NCI-H1048 (cell line): ENCODE measurements around the gene ASAP2.
"Not testable (repeated sequence)": the region's sequence is repeated elsewhere in the genome, so short reads cannot be mapped to it uniquely, and the experiment has no call there.

ENCODE experiments used
- DNase-seq: peaks from one replicate; lab custom pipeline; 2025; lab: John Stamatoyannopoulos, UW

The ASAP2 gene

DNA sequence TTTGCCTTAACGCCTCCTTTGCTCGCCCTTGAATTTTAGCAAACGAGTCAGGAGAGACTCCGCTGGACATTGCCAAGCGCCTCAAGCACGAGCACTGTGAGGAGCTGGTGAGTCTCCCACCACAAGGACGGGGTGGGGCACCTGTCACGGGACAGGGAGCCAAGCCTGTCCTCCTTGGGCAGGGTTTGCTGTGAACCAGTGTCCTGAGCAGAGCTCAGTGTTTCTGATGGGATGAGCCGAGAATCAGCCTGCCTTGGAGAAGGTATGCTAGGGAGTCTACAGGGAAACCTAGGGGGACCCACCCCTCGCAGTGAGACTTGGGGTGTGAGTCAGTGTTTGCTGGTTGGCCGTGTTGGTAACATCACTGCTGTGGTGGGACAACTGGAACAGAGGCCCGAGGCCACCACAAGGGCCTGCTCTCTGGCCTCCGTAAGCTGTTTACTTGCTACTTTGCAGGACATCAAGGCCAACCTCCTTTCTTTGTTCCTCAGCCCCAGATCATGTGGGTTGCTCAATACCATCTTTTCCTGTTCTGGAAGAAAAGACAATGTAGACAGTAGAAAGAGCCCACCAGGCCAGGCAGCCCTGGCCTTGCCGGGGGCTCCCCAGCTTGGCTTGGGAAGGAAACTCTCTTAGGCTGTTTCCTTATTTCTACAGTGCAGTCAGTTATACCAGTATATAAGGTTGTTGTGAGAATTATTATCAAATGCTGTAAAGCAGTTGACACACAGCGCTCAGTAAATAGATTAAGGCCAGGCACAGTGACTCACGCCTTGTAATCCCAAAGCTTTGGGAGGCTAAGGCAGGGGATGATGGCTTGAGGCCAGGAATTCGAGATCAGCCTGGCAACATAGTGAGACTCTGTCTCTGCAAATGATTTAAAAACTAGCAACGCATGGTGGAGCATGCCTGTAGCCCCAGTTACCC lies 174.4 kb downstream of the ASAP2 start:
- DNase-seq: no peak

DNA sequence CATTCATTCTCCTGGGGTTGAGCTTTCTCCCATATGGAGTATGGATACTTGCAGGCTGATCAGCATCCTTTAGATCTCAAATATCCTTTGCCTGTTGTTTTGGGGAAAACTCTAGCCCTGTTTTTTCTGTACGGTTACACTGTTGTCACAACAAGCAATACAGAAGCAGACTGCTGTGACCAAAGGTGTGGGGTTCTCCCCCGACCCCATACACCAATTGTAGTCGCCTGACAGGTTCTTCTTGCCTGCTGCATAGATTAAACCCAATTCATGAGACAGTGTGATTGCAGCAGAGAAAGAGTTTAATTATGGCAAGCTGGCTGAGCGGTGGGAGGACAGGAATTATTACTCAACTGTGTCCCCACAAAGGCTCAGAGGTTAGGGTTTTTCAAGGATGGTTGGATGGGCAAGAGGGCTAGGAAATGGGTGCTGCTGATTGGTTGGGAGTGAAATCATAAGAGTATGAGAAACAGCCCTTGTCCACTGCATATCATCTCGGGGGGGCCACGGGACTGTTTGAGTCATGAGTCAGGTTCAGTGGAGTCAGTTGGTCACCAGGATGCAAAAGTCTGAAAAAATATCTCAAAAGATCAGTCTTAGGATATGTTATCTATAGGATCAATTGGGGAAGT lies 176.1 kb downstream of the ASAP2 start:
- DNase-seq: no peak

DNA sequence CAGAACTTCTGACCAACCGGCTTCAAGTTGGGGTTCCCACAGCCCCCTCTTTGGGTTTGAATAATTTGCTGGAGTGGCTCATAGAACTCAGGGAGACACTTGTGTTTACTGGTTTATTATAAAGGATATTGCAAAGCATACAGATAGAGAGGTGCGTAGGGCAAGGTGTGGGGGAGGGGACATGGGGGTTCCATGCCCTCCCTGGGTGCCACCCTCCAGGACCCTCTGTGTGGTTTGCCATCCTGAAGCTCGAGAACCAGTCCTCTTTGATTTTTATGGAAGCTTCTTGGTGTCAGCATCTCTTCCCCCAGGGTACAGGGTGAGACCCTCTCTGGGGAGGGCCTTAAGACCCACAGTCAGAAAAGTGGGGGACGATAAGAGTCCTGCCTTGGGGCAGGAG lies 177.9 kb downstream of the ASAP2 start:
- DNase-seq: no peak

DNA sequence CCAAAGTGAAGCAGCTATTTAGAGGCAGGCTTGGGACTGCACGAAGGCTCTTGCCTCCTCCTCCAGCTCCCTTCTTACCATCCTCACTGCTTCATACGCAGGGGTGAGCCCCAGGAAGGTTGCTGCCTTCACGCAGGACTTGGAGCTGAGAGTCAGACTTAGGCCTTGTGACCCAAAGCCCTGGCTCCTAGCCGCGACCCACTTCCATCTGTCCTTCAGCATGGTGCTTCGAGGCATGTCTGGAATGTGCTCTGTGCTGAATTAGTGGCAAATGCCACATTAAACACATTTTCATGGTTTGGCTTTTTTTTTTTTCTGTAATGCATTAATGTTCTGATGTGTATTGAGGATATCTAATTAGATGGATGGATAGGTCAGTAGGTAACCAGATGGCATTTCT lies 179.2 kb downstream of the ASAP2 start:
- DNase-seq: no peak

DNA sequence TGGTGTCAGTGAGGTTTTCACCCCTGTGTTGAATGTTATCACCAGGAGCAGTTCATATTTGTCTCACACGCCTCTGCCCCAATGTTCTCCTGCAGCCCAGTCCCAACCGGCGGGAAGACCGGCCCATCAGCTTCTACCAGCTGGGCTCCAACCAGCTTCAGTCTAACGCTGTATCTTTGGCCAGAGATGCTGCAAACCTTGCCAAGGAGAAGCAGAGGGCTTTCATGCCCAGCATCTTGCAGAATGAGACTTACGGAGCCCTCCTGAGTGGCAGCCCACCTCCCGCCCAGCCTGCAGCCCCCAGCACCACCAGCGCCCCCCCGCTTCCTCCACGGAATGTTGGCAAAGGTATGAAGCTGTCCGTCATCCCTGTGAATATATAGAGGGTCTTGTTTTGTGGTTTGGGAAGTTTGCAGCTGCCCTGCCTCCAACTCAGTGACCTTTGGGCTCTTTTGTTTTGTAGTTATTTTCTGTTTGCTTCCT lies 181.6 kb downstream of the ASAP2 start:
- DNase-seq: no peak

DNA sequence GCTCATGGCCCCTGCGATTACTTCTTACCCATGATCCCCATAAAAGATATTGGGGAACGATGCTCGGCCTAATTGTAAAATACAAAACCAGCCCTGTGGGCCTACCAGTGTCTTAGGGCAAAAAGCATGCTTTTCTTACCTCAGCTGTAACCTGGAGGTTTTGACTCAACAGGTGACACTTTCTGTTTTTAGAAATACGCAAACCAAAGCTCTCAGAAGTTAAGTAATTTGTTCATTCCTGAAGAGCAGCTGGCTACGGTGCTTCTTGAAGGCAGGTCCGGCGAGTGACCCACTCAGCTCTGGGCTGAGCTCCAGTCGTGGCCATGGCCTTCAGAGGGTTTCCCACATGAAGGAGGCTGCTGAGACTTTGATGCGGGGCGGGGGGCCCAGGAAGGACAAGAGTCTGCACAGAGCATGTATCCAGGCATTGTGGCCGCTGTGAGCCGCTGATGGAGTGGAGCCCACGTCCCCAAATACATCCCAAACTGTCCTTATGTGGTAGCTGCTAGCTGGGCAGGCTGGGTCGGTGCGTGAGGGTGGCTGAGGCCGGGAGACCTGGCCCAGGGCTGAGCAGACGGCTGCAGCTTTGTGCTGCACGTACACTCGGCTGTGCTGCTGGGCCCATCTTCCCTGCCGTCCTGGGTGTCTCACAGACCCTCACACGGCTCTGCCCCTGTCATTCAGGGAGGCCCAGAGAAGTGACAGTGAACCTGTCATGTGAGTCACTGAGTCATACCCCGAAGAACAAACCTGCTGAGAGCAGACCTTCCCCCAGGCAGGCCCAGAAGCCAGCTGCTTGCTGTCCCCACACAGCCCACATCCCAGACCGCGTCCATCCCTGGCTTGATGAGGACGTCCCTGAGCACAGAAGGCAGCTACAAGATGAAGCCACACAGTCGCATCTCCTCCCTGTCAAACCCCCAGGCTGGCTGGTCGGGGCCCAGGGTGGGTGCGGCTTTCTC lies 182.6 kb downstream of the ASAP2 start:
- DNase-seq: no peak

DNA sequence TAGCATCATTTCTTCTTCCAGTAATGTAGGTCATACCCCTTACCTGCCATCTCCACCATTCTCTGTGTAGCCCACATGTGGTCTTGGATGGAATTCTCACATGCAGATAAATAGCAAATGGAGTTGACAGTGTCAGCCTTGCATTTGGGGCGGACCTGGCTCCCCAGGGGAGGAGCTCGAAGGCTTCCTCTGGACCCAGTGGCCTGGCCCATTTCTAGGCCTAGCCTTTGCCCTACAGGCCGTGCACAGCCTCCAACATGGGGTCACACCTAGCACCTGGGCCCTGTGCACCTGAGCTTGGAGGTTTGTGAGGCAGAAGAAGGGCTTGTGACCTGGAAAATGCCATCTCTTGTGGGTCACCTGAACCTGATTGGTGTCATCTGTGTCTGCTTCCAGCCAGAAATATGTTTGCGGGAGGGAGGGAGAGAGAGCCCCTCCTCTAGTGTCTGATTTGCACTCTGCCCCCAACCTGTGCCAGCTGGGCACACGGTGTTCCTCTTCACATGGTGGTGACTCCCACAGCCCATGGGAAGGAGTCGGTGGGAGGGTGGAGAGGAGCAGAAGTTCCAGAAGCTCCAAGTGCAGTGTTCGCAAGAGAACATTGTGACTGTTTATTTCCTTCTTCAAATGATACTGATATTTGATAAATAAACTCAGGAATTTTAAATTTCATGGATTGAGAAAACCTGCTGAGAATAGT lies 183.7 kb downstream of the ASAP2 start:
- DNase-seq: no peak

DNA sequence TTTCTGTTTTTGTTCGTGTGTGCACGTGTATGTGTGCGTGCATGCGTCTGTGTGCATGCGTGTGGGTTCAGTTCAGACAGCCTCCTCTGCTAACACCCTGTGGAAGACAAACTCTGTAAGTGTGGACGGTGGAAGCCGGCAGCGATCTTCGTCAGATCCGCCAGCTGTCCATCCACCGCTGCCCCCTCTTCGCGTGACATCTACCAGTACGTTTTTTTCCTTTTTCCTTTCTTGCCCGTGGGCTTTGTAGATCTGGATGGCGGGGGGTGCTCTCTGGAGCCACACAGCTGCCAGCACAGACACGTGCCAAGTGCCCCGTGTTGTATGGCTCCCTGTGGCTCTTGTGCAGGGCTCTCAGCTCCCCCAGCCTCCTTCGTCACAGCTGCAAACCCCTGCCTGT lies 184.4 kb downstream of the ASAP2 start:
- DNase-seq: no peak

DNA sequence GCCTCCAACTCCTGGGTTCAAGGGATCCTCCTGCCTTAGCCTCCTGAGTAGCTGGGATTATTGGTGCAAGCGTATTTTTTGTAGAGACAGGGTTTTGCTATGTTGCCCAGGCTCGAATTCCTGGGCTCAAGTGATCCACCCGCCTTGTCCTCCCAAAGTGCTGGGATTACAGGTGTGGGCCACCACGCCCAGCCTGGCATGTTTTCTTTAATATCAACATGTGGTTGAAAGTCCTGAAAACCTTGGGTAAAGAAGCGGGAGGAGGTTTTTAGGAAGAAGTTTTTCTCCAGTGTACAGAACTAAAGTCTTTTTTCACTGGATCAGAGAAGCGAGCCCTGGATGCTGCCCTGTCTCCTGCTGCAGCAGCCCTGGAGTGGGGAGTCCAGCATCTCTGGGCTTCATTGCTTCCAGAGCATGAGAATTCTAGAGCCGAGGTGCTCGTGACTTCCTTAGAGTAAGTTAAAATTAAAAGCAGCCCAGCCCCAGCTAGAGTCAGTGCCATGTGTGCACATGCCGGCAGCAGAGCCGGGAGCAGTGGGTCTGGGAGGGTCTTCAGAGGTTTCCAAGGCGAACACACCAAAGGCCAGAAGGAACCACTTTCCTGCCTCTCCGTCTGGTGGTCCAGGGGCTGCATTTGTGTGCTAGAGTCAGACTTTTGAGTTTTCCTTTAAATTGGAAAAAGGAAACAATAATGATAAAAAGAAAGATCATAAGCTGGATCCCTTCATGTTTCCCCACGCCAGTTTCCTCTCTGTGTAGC lies 185.5 kb downstream of the ASAP2 start:
- DNase-seq: no peak

DNA sequence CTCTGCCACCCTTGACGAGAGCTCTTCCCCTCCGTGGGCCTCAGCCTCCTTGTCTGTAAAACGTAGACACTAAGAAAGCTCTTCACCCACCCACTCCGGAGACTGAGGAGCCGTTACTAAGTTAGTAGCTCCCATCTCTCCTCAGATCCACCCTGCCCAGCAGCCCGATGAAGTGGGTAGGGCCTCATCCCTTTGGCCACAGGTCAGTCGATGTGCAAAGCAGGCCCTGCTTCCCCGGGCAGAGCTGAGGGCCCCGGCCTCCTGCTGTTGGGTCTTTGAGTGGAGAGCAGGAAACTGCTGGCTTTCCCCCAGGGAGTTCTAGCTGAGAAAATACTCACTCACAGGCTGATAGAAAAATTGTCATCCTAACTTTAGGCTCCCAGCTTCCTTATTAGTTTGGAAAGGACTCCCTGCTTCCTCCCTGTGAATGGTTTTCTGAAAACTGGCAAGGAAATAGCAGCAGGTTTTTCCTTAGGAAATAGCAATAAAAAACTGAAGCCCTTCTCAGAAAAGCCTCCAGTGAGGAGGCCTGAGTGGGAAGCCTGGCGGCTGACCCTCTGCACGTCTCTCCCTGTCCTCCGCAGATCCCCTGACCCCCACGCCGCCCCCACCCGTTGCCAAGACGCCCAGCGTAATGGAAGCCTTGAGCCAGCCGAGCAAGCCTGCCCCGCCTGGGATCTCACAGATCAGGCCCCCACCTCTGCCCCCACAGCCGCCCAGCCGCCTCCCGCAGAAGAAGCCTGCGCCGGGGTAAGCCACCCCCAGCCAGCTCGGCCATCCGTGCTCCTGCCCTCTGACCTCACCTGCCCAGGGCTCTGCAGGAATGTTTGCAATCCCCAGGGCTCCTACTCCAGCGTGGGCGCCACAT lies 186.5 kb downstream of the ASAP2 start:
- DNase-seq: no peak

DNA sequence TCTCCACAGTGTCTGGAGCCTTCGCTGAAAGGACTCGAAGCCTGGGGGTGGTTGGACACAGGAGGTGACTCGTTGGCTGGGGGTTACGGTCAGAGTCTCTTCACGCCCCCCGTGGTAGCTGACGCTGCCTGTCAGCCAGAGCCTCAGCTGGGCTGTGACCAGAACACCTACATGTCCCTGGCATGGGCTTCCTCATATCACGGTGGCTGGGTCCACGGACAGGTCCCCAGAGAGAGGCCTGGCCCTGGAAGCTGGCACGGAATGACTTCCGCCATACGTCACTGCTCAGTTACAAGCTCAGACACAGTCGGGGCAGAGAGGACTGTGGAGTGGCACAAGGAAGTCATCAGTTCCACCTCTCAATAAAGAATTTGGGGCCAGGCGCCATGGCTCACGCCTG lies 188.2 kb downstream of the ASAP2 start:
- no peak for DNase-seq

DNA sequence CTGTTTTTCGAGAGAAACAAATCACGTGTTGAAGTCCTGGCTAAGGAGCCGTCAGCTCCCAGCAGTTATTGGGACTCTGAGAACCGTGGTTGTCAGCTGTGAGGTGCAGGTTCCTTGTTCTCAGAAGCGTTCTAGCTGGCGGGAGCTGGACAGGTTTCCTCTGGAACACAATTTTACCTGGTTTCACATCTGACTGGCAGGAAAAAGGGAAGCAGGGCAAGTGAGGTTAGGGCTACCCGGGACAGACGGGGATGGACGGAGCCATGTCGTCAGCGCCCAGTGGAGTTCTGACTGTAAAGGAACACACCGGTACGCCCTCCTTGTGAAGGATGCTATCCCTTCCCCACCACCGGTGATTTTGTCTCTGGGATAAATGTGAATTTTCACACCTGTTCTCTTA lies 190.6 kb downstream of the ASAP2 start:
- DNase-seq: no peak

DNA sequence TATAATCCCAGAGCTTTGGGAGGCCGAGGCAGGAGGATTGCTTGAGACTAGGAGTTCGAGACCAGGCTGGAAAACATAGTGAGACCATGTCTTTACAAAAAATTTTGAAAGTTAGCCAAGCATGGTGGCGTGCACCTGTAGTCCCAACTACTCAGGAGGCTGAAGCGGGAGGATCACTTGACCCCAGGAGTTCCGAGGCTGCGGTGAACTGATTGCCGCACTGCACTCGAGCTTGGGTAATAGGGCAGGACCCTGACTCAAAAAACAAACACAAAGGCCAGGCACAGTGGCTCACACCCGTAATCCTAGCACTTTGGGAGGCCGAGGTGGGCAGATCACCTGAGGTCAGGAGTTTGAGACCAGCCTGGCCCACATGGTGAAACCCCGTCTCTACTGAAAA lies 191.6 kb downstream of the ASAP2 start:
- not testable (repeated sequence) for DNase-seq

DNA sequence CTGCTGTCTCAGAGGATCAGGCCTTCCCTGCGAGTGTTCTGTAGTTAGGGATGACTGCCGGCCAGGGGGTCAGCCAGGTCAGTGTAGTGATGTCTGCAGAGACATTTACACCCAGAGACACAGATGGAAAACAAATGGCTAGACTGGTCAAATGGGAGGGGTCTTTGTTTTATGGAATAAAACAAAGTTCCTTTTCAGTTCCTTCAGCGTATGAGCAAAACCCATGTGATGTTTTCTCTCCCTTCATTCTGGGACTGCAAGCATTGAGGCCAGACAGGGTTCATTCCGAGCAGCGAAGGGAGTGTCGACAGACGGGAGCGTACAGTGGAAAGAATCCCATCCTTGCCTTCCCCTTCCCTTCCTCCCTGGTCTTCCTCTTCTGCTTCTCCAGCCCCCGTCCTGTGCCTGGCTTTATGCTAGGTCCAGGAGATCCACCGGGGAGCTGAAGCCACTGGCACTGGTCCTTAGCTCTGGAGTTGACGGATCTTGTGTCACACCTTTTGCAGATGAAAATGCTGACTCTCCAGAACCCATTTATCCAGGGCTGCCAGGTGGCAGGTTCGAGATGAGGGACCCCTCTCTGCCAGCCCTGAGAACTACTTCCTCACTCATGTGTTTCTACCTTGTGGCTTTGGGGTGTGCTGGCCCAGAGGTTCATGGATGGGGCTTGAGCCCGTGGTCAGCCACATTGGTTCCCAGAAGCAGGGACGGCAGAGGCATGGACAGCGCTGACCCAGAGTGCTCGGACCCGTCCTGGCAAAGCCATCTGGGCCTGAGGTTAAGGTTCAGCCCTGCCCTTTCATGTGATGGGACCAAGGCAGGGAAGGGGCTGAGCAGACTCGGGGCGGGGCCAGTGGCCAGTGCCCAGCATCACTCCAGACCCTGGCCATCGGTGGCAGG lies 192.5 kb downstream of the ASAP2 start:
- no peak for DNase-seq

DNA sequence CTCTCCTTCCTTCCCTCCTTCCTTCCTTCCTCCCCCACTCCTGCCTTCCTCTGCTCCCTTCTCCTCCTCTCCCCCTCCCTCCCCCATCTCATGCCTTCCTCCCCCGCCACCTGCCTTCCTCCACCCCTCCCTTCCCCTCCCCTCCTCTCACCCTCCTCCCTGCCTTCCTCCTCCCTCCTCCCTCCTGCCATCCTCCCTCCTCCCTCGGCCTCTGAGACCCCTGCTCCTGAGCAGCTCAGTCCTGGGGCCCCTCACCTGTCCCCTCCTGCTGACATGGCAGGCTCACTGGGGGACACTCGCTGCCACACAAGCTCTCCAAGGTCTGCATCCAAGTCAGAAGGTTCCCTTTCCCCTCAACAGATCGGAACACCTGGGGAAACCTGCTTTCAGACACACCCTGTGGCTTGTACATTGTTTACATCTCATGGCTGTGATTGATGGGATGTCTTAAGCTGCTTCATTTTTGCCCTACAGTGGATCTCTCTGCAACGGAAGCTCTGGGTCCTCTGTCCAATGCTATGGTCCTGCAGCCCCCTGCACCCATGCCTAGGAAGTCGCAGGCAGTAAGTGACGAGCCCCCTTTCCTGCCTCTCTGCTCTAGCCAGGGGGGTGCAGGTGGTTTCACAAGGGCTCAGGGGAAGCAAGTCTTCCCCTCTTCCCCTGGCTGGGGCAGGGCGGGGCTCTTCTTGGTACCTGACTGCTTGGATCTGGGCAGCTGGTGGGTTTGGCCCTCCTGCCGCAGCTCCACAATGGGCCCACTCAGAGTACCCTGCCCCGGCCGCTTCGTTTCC lies 193.9 kb downstream of the ASAP2 start:
- DNase-seq: no peak

DNA sequence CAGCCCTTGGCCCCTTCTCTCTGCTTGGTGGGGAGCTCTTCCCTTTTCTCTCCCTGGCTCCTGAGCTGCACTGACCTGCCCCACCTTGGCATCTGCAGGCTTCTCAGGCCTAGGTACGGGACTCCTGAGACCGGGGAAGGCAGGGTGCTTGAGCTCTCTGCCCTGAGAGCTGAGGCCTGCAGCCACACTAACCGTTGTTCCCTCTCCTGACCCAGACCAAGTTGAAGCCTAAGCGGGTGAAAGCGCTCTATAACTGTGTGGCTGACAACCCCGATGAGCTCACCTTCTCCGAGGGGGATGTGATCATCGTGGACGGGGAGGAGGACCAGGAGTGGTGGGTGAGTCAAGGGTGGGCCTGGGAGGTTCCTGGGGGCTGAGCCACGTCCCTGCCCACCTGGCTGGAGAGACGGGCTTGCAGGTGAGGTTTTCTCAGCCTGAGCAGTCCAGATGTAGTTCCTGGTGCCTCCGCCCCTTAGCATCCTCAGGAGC lies 194.5 kb downstream of the ASAP2 start:
- DNase-seq: no peak

DNA sequence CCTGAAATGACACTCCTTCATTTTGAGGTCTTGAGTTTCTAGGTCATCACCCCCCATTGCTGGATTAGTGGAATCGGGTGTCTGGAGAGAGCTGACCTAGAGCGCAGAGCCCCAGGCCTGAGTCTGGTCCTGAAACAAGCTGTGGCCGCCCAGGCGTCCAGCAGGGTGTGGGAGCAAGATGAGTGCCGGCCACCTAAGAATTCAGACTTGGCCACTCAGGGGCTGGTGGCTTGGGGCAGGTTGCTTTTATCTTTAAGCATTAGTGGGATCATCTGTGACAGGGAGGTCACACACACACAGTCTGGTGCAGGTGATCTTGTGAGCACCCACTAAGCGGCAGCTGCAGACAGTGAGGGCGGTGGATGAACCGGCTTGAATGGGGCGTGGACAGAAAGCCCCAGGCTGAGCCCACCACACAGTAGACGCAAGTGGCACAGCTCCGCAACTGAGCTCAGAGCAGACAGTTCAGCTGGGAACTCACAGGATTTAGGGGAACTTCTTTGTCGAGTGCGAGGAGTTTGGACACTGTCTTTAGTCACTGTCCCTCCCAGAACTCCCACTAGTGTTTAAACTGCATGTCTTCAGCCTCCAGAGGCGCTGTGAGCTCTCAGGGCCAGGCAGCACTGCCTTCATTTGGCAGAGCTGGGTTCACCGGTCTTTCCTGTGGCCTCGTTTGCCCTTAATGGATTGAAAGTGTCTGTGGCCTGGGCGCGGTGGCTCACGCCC lies 195.2 kb downstream of the ASAP2 start:
- DNase-seq: no peak
